ENCODE measurements around the gene SLC9A9.

DNA sequence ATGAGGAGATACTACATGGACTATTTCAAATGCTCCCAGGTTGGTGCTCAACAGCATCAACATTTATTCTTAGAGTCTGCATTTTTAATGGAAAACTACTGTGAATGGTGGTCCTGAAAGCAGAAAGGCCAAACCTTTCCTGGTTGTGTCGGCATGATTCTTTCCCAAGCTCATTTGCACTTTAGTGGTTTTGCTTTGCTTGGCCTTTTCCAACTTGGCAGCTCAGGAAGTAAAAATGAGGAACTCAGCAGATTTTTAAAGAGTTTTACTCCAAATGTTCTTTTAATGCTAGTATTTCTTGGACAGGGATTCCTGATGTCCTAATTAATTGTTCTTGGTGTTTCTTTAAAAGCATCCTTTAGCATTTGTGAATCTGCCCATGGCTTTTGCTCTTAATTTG is 197.4 kb downstream of the SLC9A9 start:
- TF ChIP-seq, protein P1, sequence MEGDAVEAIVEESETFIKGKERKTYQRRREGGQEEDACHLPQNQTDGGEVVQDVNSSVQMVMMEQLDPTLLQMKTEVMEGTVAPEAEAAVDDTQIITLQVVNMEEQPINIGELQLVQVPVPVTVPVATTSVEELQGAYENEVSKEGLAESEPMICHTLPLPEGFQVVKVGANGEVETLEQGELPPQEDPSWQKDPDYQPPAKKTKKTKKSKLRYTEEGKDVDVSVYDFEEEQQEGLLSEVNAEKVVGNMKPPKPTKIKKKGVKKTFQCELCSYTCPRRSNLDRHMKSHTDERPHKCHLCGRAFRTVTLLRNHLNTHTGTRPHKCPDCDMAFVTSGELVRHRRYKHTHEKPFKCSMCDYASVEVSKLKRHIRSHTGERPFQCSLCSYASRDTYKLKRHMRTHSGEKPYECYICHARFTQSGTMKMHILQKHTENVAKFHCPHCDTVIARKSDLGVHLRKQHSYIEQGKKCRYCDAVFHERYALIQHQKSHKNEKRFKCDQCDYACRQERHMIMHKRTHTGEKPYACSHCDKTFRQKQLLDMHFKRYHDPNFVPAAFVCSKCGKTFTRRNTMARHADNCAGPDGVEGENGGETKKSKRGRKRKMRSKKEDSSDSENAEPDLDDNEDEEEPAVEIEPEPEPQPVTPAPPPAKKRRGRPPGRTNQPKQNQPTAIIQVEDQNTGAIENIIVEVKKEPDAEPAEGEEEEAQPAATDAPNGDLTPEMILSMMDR (IDR thresholded peaks at IDR 0.05) = no peak
- TF ChIP-seq EZH2 (IDR thresholded peaks at IDR 0.05) (no peak), EZH2phosphoT487 (IDR thresholded peaks at IDR 0.05) (no peak)

All from neural progenitor cell (in vitro differentiated cells).